ENCODE results near the gene NOS3. TPM values are rescaled to one million over a fixed set of nuclear protein-coding genes. Genes with fewer than 3 reads are reported as not detected.

NOS3 gene
- total and polyA plus RNA-seq, 9 of the 15 experiments (the other 6 are each of a cell fraction or from before 2014, with no cell fraction given): 1.1 to 121 (median 23.6) TPM

DNA sequence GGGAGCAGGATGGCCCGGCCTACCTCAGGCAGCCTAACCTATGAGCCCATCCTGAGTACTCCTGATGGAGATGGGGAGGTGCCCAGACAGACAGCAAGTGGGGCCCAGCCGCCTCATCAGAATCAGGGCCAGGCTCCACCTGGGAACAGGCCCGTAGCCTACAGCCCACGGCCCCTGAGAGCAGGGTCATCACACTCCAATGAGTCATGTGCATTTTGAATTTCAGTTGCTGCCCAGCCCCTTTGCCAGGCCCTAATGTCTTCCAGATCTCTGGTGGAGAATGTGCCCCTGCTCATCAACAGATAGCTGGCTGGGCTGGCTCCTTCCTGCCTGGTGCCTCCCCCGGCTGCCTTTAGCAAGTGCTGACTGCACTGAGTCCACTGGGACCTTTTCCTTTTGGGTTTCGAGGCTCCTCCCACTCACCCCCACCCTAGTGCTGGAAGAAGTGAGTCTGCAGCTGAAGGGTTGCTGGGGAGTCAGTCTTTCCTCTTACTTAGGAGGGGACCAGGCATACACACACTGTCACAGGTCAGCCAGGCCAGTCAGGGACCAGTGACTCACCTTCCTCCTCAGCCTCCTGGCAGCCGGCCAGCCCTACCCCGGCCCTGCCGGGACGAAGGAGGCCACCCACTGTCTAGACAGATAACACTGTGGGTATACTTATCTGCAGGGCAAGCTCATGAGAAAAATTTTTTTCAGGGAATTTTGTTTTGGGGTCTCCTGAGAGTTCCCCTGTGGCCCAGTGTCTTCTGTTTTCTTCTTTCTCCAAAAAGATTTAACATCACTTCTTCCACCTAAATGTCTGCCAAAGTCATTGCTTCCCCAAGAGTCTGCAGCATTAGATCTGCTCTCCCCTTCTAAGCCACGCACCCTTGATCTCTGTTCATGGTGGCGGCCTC is 48.4 kb downstream of the NOS3 start (continued):
- TF ChIP-seq, protein P1, sequence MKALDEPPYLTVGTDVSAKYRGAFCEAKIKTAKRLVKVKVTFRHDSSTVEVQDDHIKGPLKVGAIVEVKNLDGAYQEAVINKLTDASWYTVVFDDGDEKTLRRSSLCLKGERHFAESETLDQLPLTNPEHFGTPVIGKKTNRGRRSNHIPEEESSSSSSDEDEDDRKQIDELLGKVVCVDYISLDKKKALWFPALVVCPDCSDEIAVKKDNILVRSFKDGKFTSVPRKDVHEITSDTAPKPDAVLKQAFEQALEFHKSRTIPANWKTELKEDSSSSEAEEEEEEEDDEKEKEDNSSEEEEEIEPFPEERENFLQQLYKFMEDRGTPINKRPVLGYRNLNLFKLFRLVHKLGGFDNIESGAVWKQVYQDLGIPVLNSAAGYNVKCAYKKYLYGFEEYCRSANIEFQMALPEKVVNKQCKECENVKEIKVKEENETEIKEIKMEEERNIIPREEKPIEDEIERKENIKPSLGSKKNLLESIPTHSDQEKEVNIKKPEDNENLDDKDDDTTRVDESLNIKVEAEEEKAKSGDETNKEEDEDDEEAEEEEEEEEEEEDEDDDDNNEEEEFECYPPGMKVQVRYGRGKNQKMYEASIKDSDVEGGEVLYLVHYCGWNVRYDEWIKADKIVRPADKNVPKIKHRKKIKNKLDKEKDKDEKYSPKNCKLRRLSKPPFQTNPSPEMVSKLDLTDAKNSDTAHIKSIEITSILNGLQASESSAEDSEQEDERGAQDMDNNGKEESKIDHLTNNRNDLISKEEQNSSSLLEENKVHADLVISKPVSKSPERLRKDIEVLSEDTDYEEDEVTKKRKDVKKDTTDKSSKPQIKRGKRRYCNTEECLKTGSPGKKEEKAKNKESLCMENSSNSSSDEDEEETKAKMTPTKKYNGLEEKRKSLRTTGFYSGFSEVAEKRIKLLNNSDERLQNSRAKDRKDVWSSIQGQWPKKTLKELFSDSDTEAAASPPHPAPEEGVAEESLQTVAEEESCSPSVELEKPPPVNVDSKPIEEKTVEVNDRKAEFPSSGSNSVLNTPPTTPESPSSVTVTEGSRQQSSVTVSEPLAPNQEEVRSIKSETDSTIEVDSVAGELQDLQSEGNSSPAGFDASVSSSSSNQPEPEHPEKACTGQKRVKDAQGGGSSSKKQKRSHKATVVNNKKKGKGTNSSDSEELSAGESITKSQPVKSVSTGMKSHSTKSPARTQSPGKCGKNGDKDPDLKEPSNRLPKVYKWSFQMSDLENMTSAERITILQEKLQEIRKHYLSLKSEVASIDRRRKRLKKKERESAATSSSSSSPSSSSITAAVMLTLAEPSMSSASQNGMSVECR (CRISPR knock-in tag; IDR thresholded peaks at IDR 0.05): no peak
- no peak for TF ChIP-seq ZNF695 (CRISPR knock-in tag; IDR thresholded peaks at IDR 0.05)
- TF ChIP-seq, protein P2, sequence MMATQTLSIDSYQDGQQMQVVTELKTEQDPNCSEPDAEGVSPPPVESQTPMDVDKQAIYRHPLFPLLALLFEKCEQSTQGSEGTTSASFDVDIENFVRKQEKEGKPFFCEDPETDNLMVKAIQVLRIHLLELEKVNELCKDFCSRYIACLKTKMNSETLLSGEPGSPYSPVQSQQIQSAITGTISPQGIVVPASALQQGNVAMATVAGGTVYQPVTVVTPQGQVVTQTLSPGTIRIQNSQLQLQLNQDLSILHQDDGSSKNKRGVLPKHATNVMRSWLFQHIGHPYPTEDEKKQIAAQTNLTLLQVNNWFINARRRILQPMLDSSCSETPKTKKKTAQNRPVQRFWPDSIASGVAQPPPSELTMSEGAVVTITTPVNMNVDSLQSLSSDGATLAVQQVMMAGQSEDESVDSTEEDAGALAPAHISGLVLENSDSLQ (IDR thresholded peaks at IDR 0.05): peak; percentile 87
- TF ChIP-seq, protein P3, sequence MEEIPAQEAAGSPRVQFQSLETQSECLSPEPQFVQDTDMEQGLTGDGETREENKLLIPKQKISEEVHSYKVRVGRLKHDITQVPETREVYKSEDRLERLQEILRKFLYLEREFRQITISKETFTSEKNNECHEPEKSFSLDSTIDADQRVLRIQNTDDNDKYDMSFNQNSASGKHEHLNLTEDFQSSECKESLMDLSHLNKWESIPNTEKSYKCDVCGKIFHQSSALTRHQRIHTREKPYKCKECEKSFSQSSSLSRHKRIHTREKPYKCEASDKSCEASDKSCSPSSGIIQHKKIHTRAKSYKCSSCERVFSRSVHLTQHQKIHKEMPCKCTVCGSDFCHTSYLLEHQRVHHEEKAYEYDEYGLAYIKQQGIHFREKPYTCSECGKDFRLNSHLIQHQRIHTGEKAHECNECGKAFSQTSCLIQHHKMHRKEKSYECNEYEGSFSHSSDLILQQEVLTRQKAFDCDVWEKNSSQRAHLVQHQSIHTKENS (CRISPR knock-in tag; IDR thresholded peaks at IDR 0.05): no peak
- no peak for TF ChIP-seq SRSF1 (IDR thresholded peaks at IDR 0.05; ENCODE audit: low read depth, low read length)
- TF ChIP-seq SMARCA5 (IDR thresholded peaks at IDR 0.05): 0 out of 2 replicates have a peak, but pooled peaks have one; percentile 44
- no peak for TF ChIP-seq GTF2F1 (IDR thresholded peaks at IDR 0.05; ENCODE audit: low read depth, low read length)
- peak; percentile 61 to 71 for TF ChIP-seq NRF1 (conservative IDR thresholded peaks at IDR 0.05 in 1 of 2, IDR thresholded peaks at IDR 0.05 in 1 of 2)
- TF ChIP-seq, protein P4, sequence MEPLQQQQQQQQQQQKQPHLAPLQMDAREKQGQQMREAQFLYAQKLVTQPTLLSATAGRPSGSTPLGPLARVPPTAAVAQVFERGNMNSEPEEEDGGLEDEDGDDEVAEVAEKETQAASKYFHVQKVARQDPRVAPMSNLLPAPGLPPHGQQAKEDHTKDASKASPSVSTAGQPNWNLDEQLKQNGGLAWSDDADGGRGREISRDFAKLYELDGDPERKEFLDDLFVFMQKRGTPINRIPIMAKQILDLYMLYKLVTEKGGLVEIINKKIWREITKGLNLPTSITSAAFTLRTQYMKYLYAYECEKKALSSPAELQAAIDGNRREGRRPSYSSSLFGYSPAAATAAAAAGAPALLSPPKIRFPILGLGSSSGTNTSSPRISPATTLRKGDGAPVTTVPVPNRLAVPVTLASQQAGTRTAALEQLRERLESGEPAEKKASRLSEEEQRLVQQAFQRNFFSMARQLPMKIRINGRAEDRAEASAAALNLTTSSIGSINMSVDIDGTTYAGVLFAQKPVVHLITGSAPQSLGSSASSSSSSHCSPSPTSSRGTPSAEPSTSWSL (CRISPR knock-in tag; IDR thresholded peaks at IDR 0.05; ENCODE audit: borderline replicate concordance): no peak
- peak; percentile 64 to 87; a peak in 3 of 4 replicates for TF ChIP-seq TRIM24 (IDR thresholded peaks at IDR 0.05)
- TF ChIP-seq CEBPB (tag; IDR thresholded peaks at IDR 0.05): no peak
- TF ChIP-seq ZNF217 (CRISPR knock-in tag; IDR thresholded peaks at IDR 0.05): no peak
- no peak for TF ChIP-seq GABPB2 (CRISPR knock-in tag; conservative IDR thresholded peaks at IDR 0.05)
- peak; percentile 85 for TF ChIP-seq NFIX (CRISPR knock-in tag; IDR thresholded peaks at IDR 0.05; ENCODE audit: low read depth)
- TF ChIP-seq, protein P5, sequence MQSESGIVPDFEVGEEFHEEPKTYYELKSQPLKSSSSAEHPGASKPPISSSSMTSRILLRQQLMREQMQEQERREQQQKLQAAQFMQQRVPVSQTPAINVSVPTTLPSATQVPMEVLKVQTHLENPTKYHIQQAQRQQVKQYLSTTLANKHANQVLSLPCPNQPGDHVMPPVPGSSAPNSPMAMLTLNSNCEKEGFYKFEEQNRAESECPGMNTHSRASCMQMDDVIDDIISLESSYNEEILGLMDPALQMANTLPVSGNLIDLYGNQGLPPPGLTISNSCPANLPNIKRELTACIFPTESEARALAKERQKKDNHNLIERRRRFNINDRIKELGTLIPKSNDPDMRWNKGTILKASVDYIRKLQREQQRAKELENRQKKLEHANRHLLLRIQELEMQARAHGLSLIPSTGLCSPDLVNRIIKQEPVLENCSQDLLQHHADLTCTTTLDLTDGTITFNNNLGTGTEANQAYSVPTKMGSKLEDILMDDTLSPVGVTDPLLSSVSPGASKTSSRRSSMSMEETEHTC (IDR thresholded peaks at IDR 0.05): peak; percentile 81
- peak; percentile 99 for TF ChIP-seq SMAD1 (IDR thresholded peaks at IDR 0.05; ENCODE audit: low read depth, low read length, partially characterized antibody)
- TF ChIP-seq PML (IDR thresholded peaks at IDR 0.05; ENCODE audit: low read length): peak; percentile 86
- no peak for TF ChIP-seq SP2 (IDR thresholded peaks at IDR 0.05; ENCODE audit: extremely low read depth, low read depth, low read length, poor library complexity, severe bottlenecking)

Data from K562 (cell line).